Measurements from ENCODE around the gene SMS.
"Not testable (repeated sequence)": the region's sequence is repeated elsewhere in the genome, so short reads cannot be mapped to it uniquely, and the experiment has no call there.

The SMS gene

GRCh38 chrX:21952624-21953023 lies 12.1 kb downstream of the SMS start:
- no peak for DNase-seq

GRCh38 chrX:21953195-21953830 lies 12.8 kb downstream of the SMS start:
- DNase-seq: not testable (repeated sequence)

GRCh38 chrX:21955403-21956189 lies 15.1 kb downstream of the SMS start:
- DNase-seq: no peak

- no peak for DNase-seq
Observed at GRCh38 chrX:21956783-21957182, 16.3 kb downstream of the SMS start.

- no peak for DNase-seq
Observed at GRCh38 chrX:21958187-21958586, 17.7 kb downstream of the SMS start.

GRCh38 chrX:21958916-21959315 lies 18.4 kb downstream of the SMS start:
- DNase-seq: no peak

- DNase-seq: no peak
Observed at GRCh38 chrX:21959362-21960051, 19.0 kb downstream of the SMS start.

- no peak for DNase-seq
Observed at GRCh38 chrX:21960569-21961541, 20.3 kb downstream of the SMS start.

GRCh38 chrX:21962361-21962760 lies 21.9 kb downstream of the SMS start:
- DNase-seq: no peak

- no peak for DNase-seq
Observed at GRCh38 chrX:21963269-21963668, 22.8 kb downstream of the SMS start.

- DNase-seq: no peak
Observed at GRCh38 chrX:21963731-21964405, 23.4 kb downstream of the SMS start.

GRCh38 chrX:21966866-21967265 lies 26.4 kb downstream of the SMS start:
- no peak for DNase-seq

- no peak for DNase-seq
Observed at GRCh38 chrX:21968333-21968732, 27.8 kb downstream of the SMS start.

GRCh38 chrX:21970326-21970725 lies 29.8 kb downstream of the SMS start:
- no peak for DNase-seq

GRCh38 chrX:21972046-21972445 lies 31.5 kb downstream of the SMS start:
- DNase-seq: no peak

- no peak for DNase-seq
Observed at GRCh38 chrX:21972721-21973120, 32.2 kb downstream of the SMS start.

- no peak for DNase-seq
Observed at GRCh38 chrX:21973321-21974010, 33.0 kb downstream of the SMS start.

- DNase-seq: no peak
Observed at GRCh38 chrX:21974011-21974385, 33.5 kb downstream of the SMS start.

- DNase-seq: no peak
Observed at GRCh38 chrX:21975242-21975641, 34.7 kb downstream of the SMS start.

GRCh38 chrX:21975812-21976211 lies 35.3 kb downstream of the SMS start:
- no peak for DNase-seq

- no peak for DNase-seq
Observed at GRCh38 chrX:21978346-21978745, 37.8 kb downstream of the SMS start.

GRCh38 chrX:21982311-21982710 lies 41.8 kb downstream of the SMS start:
- no peak for DNase-seq
